Iris pigment epithelial cell (primary cell): Measurements from ENCODE around the gene CETN1.

ENCODE experiments used
- DNase-seq: peaks from one replicate; pipeline ENCODE4 v3.0.0-alpha.2; 2011; ENCODE audit warnings: low read depth

CETN1 gene

GRCh38 chr18:623761-624620 lies 43.8 kb downstream of the CETN1 start:
- peak; percentile 82 for DNase-seq

DNA sequence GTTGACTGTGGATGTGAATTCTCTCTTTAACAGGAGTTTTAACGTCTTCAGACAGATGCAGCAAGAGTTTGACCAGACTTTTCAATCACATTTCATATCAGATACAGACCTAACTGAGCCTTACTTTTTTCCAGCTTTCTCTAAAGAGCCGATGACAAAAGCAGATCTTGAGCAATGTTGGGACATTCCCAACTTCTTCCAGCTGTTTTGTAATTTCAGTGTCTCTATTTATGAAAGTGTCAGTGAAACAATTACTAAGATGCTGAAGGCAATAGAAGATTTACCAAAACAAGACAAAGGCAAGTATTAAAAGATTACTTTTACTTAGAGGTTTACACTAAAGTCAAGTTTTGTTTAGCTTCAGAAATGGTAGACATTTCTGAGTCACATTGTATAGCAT lies 47.1 kb downstream of the CETN1 start:
- no peak for DNase-seq

DNA sequence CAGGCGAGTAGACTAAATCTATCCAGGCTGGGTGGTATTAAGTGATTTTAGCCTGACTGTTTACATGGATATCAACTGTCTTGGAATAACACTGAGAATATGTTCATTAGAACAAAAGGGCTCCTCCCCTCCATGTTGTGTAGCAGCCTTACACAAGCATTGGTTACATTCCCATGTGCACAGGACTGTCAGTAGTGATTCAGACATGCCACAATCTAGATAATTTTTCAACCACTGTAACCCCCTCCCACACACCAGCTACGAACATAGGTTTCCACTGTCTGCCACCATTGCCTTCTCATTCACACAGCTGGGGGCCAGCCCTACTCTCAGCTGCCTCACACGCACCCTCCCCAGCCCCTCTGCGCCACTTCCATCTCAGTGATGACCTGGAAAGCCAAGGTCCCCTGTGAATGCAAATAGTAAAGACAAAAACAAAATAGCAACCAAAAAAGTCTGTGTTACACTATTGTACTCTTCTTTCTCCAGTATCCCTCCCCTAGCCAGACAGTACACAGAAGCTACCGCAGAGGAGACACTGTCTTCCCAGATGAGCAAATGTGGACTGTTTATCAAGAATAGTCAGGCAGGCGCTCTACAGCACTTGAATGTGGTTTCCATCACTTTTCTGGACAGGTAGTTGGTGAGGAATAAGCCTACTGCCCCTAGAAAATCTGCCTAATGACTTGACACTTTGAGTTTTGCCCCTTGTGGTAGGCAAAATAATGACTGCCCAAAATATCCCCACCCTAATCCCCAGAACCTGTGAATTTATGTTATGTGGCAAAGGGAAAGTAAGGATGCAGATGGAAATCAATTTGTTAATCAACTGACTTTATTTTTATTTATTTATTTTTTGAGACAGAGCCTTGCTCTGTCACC lies 49.3 kb downstream of the CETN1 start:
- no peak for DNase-seq

DNA sequence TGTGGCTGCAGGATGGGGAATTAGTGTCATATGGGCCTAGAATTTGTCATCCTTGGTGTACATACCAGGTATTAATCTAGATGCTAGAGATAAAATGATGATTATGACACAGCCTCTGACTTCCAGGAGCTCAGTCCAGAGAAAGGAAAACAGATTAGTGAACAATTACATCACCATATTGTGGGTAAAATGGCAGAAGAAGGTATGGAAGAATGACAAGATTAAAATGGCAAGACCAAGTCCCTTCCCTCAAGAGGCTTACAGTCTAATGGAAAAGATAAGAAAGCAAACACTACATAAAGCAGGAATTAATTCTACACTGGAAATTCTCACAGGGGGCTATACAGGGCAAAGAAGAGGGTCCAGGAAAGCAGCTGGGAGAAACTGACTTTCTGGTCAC lies 51.4 kb downstream of the CETN1 start:
- DNase-seq = no peak
